HEK293 (cell line): ENCODE measurements around the gene CYP2A6.
"Not testable (repeated sequence)": the region's sequence is repeated elsewhere in the genome, so short reads cannot be mapped to it uniquely, and the experiment has no call there.

Experiments
- CTCF ChIA-PET: fragments of 350-600 bp; formaldehyde crosslinking; extraction: SDS; loops from one replicate; lab custom pipeline; 2021; ENCODE audit warnings: antibody characterized with exemption; lab: Yijun Ruan, JAX
- POLR2A ChIA-PET: fragments of 300-600 bp; formaldehyde crosslinking; extraction: SDS; loops from one replicate; lab custom pipeline; 2020; ENCODE audit warnings: antibody characterized with exemption, inconsistent platforms; lab: Yijun Ruan, JAX
- H3K27ac ChIP-seq: fragments of 200-500 bp; sonication (Bioruptor generic); 2 replicates; pipeline ENCODE4 v1.5.1; 2014; ENCODE audit warnings: low read depth, low read length, control low read depth, inconsistent platforms; ENCODE audit errors: extremely low read depth
- H3K36me3 ChIP-seq, 2 experiments: fragments of 200-500 bp in 1 of 2; sonication (Bioruptor generic) in 1 of 2; 1 replicate in 1 of 2; 2 replicates in 1 of 2; pipeline ENCODE4 v1.5.1; 2014 to 2017; ENCODE audit warnings: inconsistent platforms in 2 of 2, low read length in 2 of 2; ENCODE audit not compliant: control insufficient read depth in 2 of 2, insufficient read depth in 1 of 2
- H3K4me1 ChIP-seq: fragments of 200-500 bp; sonication (Bioruptor generic); 2 replicates; pipeline ENCODE4 v1.5.1; 2014; ENCODE audit warnings: mild to moderate bottlenecking, low read length, inconsistent platforms; ENCODE audit not compliant: control insufficient read depth, insufficient read depth
- H3K4me3 ChIP-seq: 2 replicates; pipeline ENCODE4 v1.5.1; 2011; ENCODE audit warnings: low read depth, mild to moderate bottlenecking, control low read depth, low read length, moderate library complexity
- H3K9me3 ChIP-seq: fragments of 200-500 bp; sonication (Bioruptor generic); 2 replicates; pipeline ENCODE4 v1.5.1; 2014; ENCODE audit warnings: low read depth, low read length, inconsistent platforms; ENCODE audit not compliant: control insufficient read depth, insufficient read depth
- GLIS1 ChIP-seq: fragments of 450-650 bp; formaldehyde crosslinking; IDR thresholded peaks from 2 replicates; pipeline ENCODE4 v1.5.1; 2016; ENCODE audit warnings: missing biosample characterization, missing genetic modification characterization
- KLF1 ChIP-seq: fragments of 450-650 bp; formaldehyde crosslinking; IDR thresholded peaks from 2 replicates; pipeline ENCODE4 v1.5.1; 2016; ENCODE audit warnings: missing biosample characterization, missing genetic modification characterization
- KLF7 ChIP-seq: fragments of 450-650 bp; formaldehyde crosslinking; IDR thresholded peaks from 2 replicates; pipeline ENCODE4 v1.5.1; 2016; ENCODE audit warnings: missing biosample characterization, missing genetic modification characterization, borderline replicate concordance
- KLF8 ChIP-seq: fragments of 450-650 bp; formaldehyde crosslinking; IDR thresholded peaks from 2 replicates; pipeline ENCODE4 v1.5.1; 2016; ENCODE audit warnings: missing biosample characterization, missing genetic modification characterization
- KLF9 ChIP-seq: fragments of 450-650 bp; formaldehyde crosslinking; IDR thresholded peaks from 2 replicates; pipeline ENCODE4 v1.5.1; 2016; ENCODE audit warnings: missing biosample characterization, missing genetic modification characterization, low read depth
- OSR2 ChIP-seq: fragments of 450-650 bp; formaldehyde crosslinking; IDR thresholded peaks from 2 replicates; pipeline ENCODE4 v1.5.1; 2016; ENCODE audit warnings: missing biosample characterization, missing genetic modification characterization
- PATZ1 ChIP-seq: fragments of 450-650 bp; formaldehyde crosslinking; IDR thresholded peaks from 2 replicates; pipeline ENCODE4 v1.5.1; 2016; ENCODE audit warnings: missing biosample characterization, missing genetic modification characterization
- PRDM1 ChIP-seq: fragments of 450-650 bp; formaldehyde crosslinking; IDR thresholded peaks from 2 replicates; pipeline ENCODE4; 2016; ENCODE audit warnings: missing biosample characterization, missing genetic modification characterization
- PRDM10 ChIP-seq: fragments of 450-650 bp; formaldehyde crosslinking; IDR thresholded peaks from 2 replicates; pipeline ENCODE4 v1.5.1; 2016; ENCODE audit warnings: missing biosample characterization, missing genetic modification characterization
- SP2 ChIP-seq: fragments of 450-650 bp; formaldehyde crosslinking; IDR thresholded peaks from 2 replicates; pipeline ENCODE4 v1.5.1; 2016; ENCODE audit warnings: missing biosample characterization, missing genetic modification characterization
- SP3 ChIP-seq: fragments of 450-650 bp; formaldehyde crosslinking; IDR thresholded peaks from 2 replicates; pipeline ENCODE4 v1.5.1; 2016; ENCODE audit warnings: missing biosample characterization, missing genetic modification characterization
- ZBTB11 ChIP-seq: fragments of 450-650 bp; formaldehyde crosslinking; conservative IDR thresholded peaks from 2 replicates; pipeline ENCODE4 v1.5.1; 2016; ENCODE audit warnings: low read depth, missing biosample characterization, missing genetic modification characterization
- ZBTB17 ChIP-seq: fragments of 450-650 bp; formaldehyde crosslinking; IDR thresholded peaks from 2 replicates; pipeline ENCODE4 v1.5.1; 2016; ENCODE audit warnings: missing biosample characterization, missing genetic modification characterization
- ZFHX2 ChIP-seq: fragments of 450-650 bp; formaldehyde crosslinking; conservative IDR thresholded peaks from 2 replicates; pipeline ENCODE4 v1.5.1; 2016; ENCODE audit warnings: missing biosample characterization, missing genetic modification characterization
- ZNF366 ChIP-seq: fragments of 450-650 bp; formaldehyde crosslinking; conservative IDR thresholded peaks from 2 replicates; pipeline ENCODE4 v1.5.1; 2016; ENCODE audit warnings: missing biosample characterization, missing genetic modification characterization
- ZNF394 ChIP-seq: fragments of 450-650 bp; formaldehyde crosslinking; IDR thresholded peaks from 2 replicates; pipeline ENCODE4 v1.5.1; 2016; ENCODE audit warnings: missing biosample characterization, missing genetic modification characterization, mild to moderate bottlenecking, moderate library complexity, borderline replicate concordance
- ZNF660 ChIP-seq: fragments of 450-650 bp; IDR thresholded peaks from 2 replicates; pipeline ENCODE4 v1.5.1; 2018; ENCODE audit warnings: missing biosample characterization, mild to moderate bottlenecking, missing genetic modification characterization
- ZNF791 ChIP-seq: fragments of 450-650 bp; formaldehyde crosslinking; IDR thresholded peaks from 2 replicates; pipeline ENCODE4 v1.5.1; 2016; ENCODE audit warnings: missing biosample characterization, missing genetic modification characterization

Gene CYP2A6

GRCh38 chr19:40875526-40875951, 25.3 kb upstream of the CYP2A6 start:
- H3K9me3 ChIP-seq, CTCF ChIA-PET, H3K27ac ChIP-seq, H3K4me3 ChIP-seq, H3K4me1 ChIP-seq, H3K36me3 ChIP-seq: not testable (repeated sequence)
- peak; percentile 73 for TF ChIP-seq ZNF366 (tag by site-specific recombination)
- TF ChIP-seq PATZ1 (tag by site-specific recombination) = peak; percentile 68; the same call in 1 of the 2 replicates
- peak; percentile 42 for TF ChIP-seq PRDM10 (tag by site-specific recombination)
- TF ChIP-seq KLF8 (tag by site-specific recombination) = 0 out of 2 replicates have a peak, but pooled peaks have one; percentile 47
- TF ChIP-seq SP2 (tag by site-specific recombination) = peak; percentile 88
- TF ChIP-seq KLF7 = peak; percentile 69; the same call in 1 of the 2 replicates
- TF ChIP-seq SP3 = peak; percentile 90
- 0 out of 2 replicates have a peak, but pooled peaks have one; percentile 13 for TF ChIP-seq ZFHX2
- peak; percentile 96 for TF ChIP-seq KLF9 (tag by site-specific recombination)
- peak; percentile 97 for TF ChIP-seq KLF1 (tag by site-specific recombination)
- POLR2A ChIA-PET = interaction anchor here (1.4 kb wide), 1 partner anchor 9 kb away, joined by 3 read pairs; no protein-coding TSS in a partner anchor

GRCh38 chr19:40874874-40875273, 24.6 kb upstream of the CYP2A6 start:
- H3K4me1 ChIP-seq, H3K36me3 ChIP-seq, H3K9me3 ChIP-seq, H3K4me3 ChIP-seq, CTCF ChIA-PET, H3K27ac ChIP-seq: not testable (repeated sequence)
- POLR2A ChIA-PET = interaction anchor here (1.4 kb wide), 1 partner anchor 9 kb away, joined by 3 read pairs; no protein-coding TSS in a partner anchor

GRCh38 chr19:40873873-40874272, 23.6 kb upstream of the CYP2A6 start:
- H3K4me3 ChIP-seq, H3K9me3 ChIP-seq, H3K36me3 ChIP-seq, H3K27ac ChIP-seq, H3K4me1 ChIP-seq, POLR2A ChIA-PET: not testable (repeated sequence)
- CTCF ChIA-PET = interaction anchor here (1.1 kb wide), 1 partner anchor 54 kb away, joined by 5 read pairs; no protein-coding TSS in a partner anchor

GRCh38 chr19:40872209-40872608, 22.0 kb upstream of the CYP2A6 start:
- ChIA-PET POLR2A (interaction anchor here (1.0 kb wide), 1 partner anchor 32 kb away, joined by 3 read pairs; no protein-coding TSS in a partner anchor), CTCF (interaction anchor here (1.2 to 2.0 kb wide), 2 partner anchors 10 to 66 kb away, joined by 3 to 5 read pairs; no protein-coding TSS in a partner anchor)
- Histone ChIP-seq H3K4me3 (no peak overlapping the region), H3K36me3 (no peaks in the 10 kb centered on the region), H3K9me3 (no peaks in the 10 kb centered on the region), H3K27ac (no peak overlapping the region), H3K4me1 (no peaks in the 10 kb centered on the region)
- peak; percentile 59; the same call in 1 of the 2 replicates for TF ChIP-seq ZBTB17 (tag by site-specific recombination)
- TF ChIP-seq ZNF791 (tag by site-specific recombination) = no peak
- 0 out of 2 replicates have a peak, but pooled peaks have one; percentile 12 for TF ChIP-seq ZNF660 (tag by site-specific recombination)
- TF ChIP-seq GLIS1 (tag by site-specific recombination) = peak; percentile 93
- TF ChIP-seq PRDM1 = no peak
- no peak for TF ChIP-seq ZBTB11 (tag by site-specific recombination)
- peak; percentile 72 for TF ChIP-seq OSR2
- TF ChIP-seq ZNF394 = no peak
